GM23338 (cell line): Measurements from ENCODE around the gene IKBKE. TPM values are rescaled to one million over a fixed set of nuclear protein-coding genes. Genes with fewer than 3 reads are reported as not detected.

Experiments
- ATAC-seq: fragments of 200-7000 bp; cut with Tn5 transposase; 3 replicates; pipeline ENCODE4 v1.9.1; 2020
- DNase-seq: peaks from one replicate; pipeline ENCODE4 v3.0.0-alpha.2; 2015; ENCODE audit warnings: low spot score
- H2AFZ ChIP-seq: fragments of 200-600 bp; sonication (generic); 2 replicates; pipeline ENCODE4 v1.8.0; 2016; ENCODE audit warnings: antibody characterized with exemption, mild to moderate bottlenecking, moderate library complexity
- H3F3A ChIP-seq: fragments of 200-600 bp; sonication (generic); replicated peaks from 2 replicates; pipeline ENCODE4 v1.8.0; 2017; ENCODE audit warnings: antibody characterized with exemption, mixed run types, low read depth
- H3K27ac ChIP-seq: fragments of 200-600 bp; sonication (generic); 2 replicates; pipeline ENCODE4 v1.6.1; 2016; ENCODE audit warnings: low read depth
- H3K27me3 ChIP-seq: fragments of 200-600 bp; sonication (generic); 2 replicates; pipeline ENCODE4 v1.8.0; 2016; ENCODE audit warnings: mild to moderate bottlenecking, mixed run types, moderate library complexity; ENCODE audit not compliant: insufficient read depth
- H3K36me3 ChIP-seq: fragments of 200-600 bp; sonication (generic); 2 replicates; pipeline ENCODE4 v1.8.0; 2016; ENCODE audit warnings: mild to moderate bottlenecking; ENCODE audit not compliant: insufficient read depth
- H3K4me1 ChIP-seq: fragments of 200-600 bp; sonication (generic); 2 replicates; pipeline ENCODE4 v1.8.0; 2016; ENCODE audit warnings: mild to moderate bottlenecking, moderate library complexity; ENCODE audit not compliant: insufficient read depth
- H3K4me2 ChIP-seq: fragments of 200-600 bp; sonication (generic); 2 replicates; pipeline ENCODE4 v1.7.1; 2017; ENCODE audit warnings: mixed run types
- H3K4me3 ChIP-seq: fragments of 200-600 bp; sonication (generic); 2 replicates; pipeline ENCODE4 v1.6.1; 2016; ENCODE audit warnings: mixed run types
- H3K79me2 ChIP-seq: fragments of 200-600 bp; sonication (generic); replicated peaks from 2 replicates; pipeline ENCODE4 v1.8.0; 2017; ENCODE audit warnings: mild to moderate bottlenecking; ENCODE audit not compliant: insufficient read depth
- H3K9me2 ChIP-seq: fragments of 200-600 bp; sonication (generic); 2 replicates; pipeline ENCODE4 v1.8.0; 2017; ENCODE audit not compliant: insufficient read depth
- H4K20me1 ChIP-seq: fragments of 200-600 bp; sonication (generic); replicated peaks from 2 replicates; pipeline ENCODE4 v1.8.0; 2017; ENCODE audit warnings: mild to moderate bottlenecking; ENCODE audit not compliant: insufficient read depth
- H3K27ac Mint-ChIP-seq: 2 replicates; pipeline ENCODE4 v1.8.0; 2020; ENCODE audit warnings: inconsistent platforms, mild to moderate bottlenecking, moderate library complexity, mixed read lengths
- H3K27me3 Mint-ChIP-seq: 3 replicates; pipeline ENCODE4 v1.8.0; 2022; ENCODE audit warnings: low read depth, mild to moderate bottlenecking, moderate library complexity, mixed read lengths, inconsistent platforms; ENCODE audit not compliant: insufficient read depth, poor library complexity
- H3K36me3 Mint-ChIP-seq: 3 replicates; pipeline ENCODE4 v1.8.0; 2021; ENCODE audit warnings: low read depth, mild to moderate bottlenecking, inconsistent platforms, moderate library complexity, mixed read lengths
- H3K4me1 Mint-ChIP-seq: 3 replicates; pipeline ENCODE4 v1.8.0; 2020; ENCODE audit warnings: mild to moderate bottlenecking, inconsistent platforms, mixed read lengths
- H3K4me3 Mint-ChIP-seq: 3 replicates; pipeline ENCODE4 v1.8.0; 2021; ENCODE audit warnings: moderate library complexity, mild to moderate bottlenecking, inconsistent platforms, mixed read lengths
- H3K9me3 Mint-ChIP-seq: 3 replicates; pipeline ENCODE4 v1.8.0; 2020; ENCODE audit warnings: moderate library complexity, mild to moderate bottlenecking, inconsistent platforms, mixed read lengths
- ETS1 ChIP-seq: IDR thresholded peaks from 2 replicates; pipeline ENCODE4 v1.6.1; 2016; ENCODE audit warnings: antibody characterized with exemption
- EZH2 ChIP-seq: fragments of 200-600 bp; sonication (generic); IDR thresholded peaks from one replicate; pipeline ENCODE4 v1.8.0; 2017; ENCODE audit warnings: antibody characterized with exemption, mild to moderate bottlenecking, low read depth; ENCODE audit not compliant: unreplicated experiment
- JUNB ChIP-seq: IDR thresholded peaks from one replicate; pipeline ENCODE4 v1.6.1; 2016; ENCODE audit warnings: antibody characterized with exemption; ENCODE audit not compliant: unreplicated experiment
- POLR2AphosphoS5 ChIP-seq: IDR thresholded peaks from 2 replicates; pipeline ENCODE4 v1.6.1; 2016; ENCODE audit warnings: antibody characterized with exemption, low read depth
- REST ChIP-seq: IDR thresholded peaks from one replicate; pipeline ENCODE4 v1.6.1; 2018; ENCODE audit warnings: antibody characterized with exemption; ENCODE audit not compliant: unreplicated experiment
- ZNF331 ChIP-seq: fragments of 250-450 bp; sonication (Bioruptor Pico); IDR thresholded peaks from 2 replicates; pipeline ENCODE4 v1.5.0; 2020; ENCODE audit warnings: low read depth, mild to moderate bottlenecking, moderate library complexity
- ZNF462 ChIP-seq: fragments of 250-450 bp; sonication (Bioruptor Pico); IDR thresholded peaks from 2 replicates; pipeline ENCODE4 v1.5.0; 2020; ENCODE audit warnings: mild to moderate bottlenecking, moderate library complexity
- polyA plus RNA-seq: library from polyadenylated mRNA; unstranded; fragments of >200 nt; fragmentation: Nextera tagmentation; extraction: Ambion mirVana; gene quantifications from 2 replicates; pipeline ENCODE4 v1.2.1, GENCODE V29; 2016
- total RNA-seq: library from RNA; depleted of rRNA; stranded (reverse); fragments of >200 nt; shearing (Covaris generic); gene quantifications from 2 replicates; pipeline ENCODE4 v1.2.3, GENCODE V29; 2014

The IKBKE gene
- total and polyA plus RNA-seq, 2 experiments from 2014 or later, result 4.8 to 11.1 TPM

- no peak for TF ChIP-seq ZNF462 (CRISPR knock-in tag)
Measured at GRCh38 chr1:206508956-206509355, 38.7 kb downstream of the IKBKE start (continued).

GRCh38 chr1:206509612-206510257 is 39.5 kb downstream of the IKBKE start:
- DNase-seq (no peak), ATAC-seq (no peak)
- Mint-ChIP-seq H3K4me1 (peaks cover 51% of the 10 kb centered on the region), H3K27me3 (peaks cover 54% of the 10 kb centered on the region), H3K36me3 (no peaks in the 10 kb centered on the region), H3K9me3 (no peaks in the 10 kb centered on the region), H3K27ac (no peak overlapping the region), H3K4me3 (no peak overlapping the region)
- Histone ChIP-seq H3K4me1 (peaks cover 21% of the 10 kb centered on the region), H3K4me2 (no peak overlapping the region), H4K20me1 (peaks cover 7% of the 10 kb centered on the region; the same call in 1 of the 2 replicates), H3K36me3 (no peaks in the 10 kb centered on the region), H2AFZ (no peak overlapping the region), H3F3A (0 out of 2 replicates have a peak, but pooled peaks cover 2% of the 10 kb centered on the region), H3K4me3 (no peak overlapping the region), H3K27me3 (peaks cover 65% of the 10 kb centered on the region), H3K9me2 (peaks cover 2% of the 10 kb centered on the region; the same call in 1 of the 2 replicates), H3K27ac (no peak overlapping the region), H3K79me2 (no peaks in the 10 kb centered on the region)
- TF ChIP-seq ZNF331 (CRISPR knock-in tag), result no peak

GRCh38 chr1:206510371-206510770 is 40.1 kb downstream of the IKBKE start:
- H4K20me1 ChIP-seq, result peaks cover 7% of the 10 kb centered on the region; the same call in 1 of the 2 replicates
- no peaks in the 10 kb centered on the region for H3K9me3 Mint-ChIP-seq
- peaks cover 2% of the 10 kb centered on the region; the same call in 1 of the 2 replicates for H3K9me2 ChIP-seq
- ATAC-seq (no peak), DNase-seq (no peak)
- peaks cover 51% of the 10 kb centered on the region for H3K4me1 Mint-ChIP-seq
- H3K4me2 ChIP-seq, result no peak overlapping the region
- H3K4me3 Mint-ChIP-seq, result no peak overlapping the region
- H3K79me2 ChIP-seq, result no peaks in the 10 kb centered on the region
- peaks cover 59% of the 10 kb centered on the region for H3K27me3 ChIP-seq
- 0 out of 2 replicates have a peak, but pooled peaks cover 2% of the 10 kb centered on the region for H3F3A ChIP-seq
- H3K4me3 ChIP-seq, result no peak overlapping the region
- H3K27ac ChIP-seq, result no peak overlapping the region
- H3K4me1 ChIP-seq, result peaks cover 21% of the 10 kb centered on the region
- no peaks in the 10 kb centered on the region for H3K36me3 Mint-ChIP-seq
- H2AFZ ChIP-seq, result no peak overlapping the region
- H3K36me3 ChIP-seq, result no peaks in the 10 kb centered on the region
- H3K27me3 Mint-ChIP-seq, result peaks cover 52% of the 10 kb centered on the region
- no peak overlapping the region for H3K27ac Mint-ChIP-seq
- no peak for TF ChIP-seq POLR2AphosphoS5
- no peak for TF ChIP-seq EZH2
- no peak for TF ChIP-seq REST
- no peak for TF ChIP-seq JUNB
- no peak for TF ChIP-seq ETS1
